ENCODE data around the gene TRIO.

GRCh38 chr5:14243766-14244165, 100.6 kb downstream of the TRIO start:
- no peak for TF ChIP-seq CTCF (conservative IDR thresholded peaks at IDR 0.05 in 1 of 2, IDR thresholded peaks at IDR 0.05 in 1 of 2; ENCODE audit: low read depth in 1 of 2, low read length in 2 of 2)
- TF ChIP-seq EZH2 (IDR thresholded peaks at IDR 0.05; ENCODE audit: low read length, missing control alignments): no peak
